GM23338 (cell line): ENCODE results near the gene REPIN1. TPM values are rescaled to one million over a fixed set of nuclear protein-coding genes. Genes with fewer than 3 reads are reported as not detected.
A peak's percentile ranks its signal among the peaks of the same experiment; 100 is the strongest.

Source experiments
- ATAC-seq: fragments of 200-7000 bp; cut with Tn5 transposase; 3 replicates; pipeline ENCODE4 v1.9.1; 2020
- DNase-seq: peaks from one replicate; pipeline ENCODE4 v3.0.0-alpha.2; 2015; ENCODE audit warnings: low spot score
- H2AFZ ChIP-seq: fragments of 200-600 bp; sonication (generic); 2 replicates; pipeline ENCODE4 v1.8.0; 2016; ENCODE audit warnings: antibody characterized with exemption, mild to moderate bottlenecking, moderate library complexity
- H3F3A ChIP-seq: fragments of 200-600 bp; sonication (generic); replicated peaks from 2 replicates; pipeline ENCODE4 v1.8.0; 2017; ENCODE audit warnings: antibody characterized with exemption, mixed run types, low read depth
- H3K27ac ChIP-seq: fragments of 200-600 bp; sonication (generic); 2 replicates; pipeline ENCODE4 v1.6.1; 2016; ENCODE audit warnings: low read depth
- H3K27me3 ChIP-seq: fragments of 200-600 bp; sonication (generic); 2 replicates; pipeline ENCODE4 v1.8.0; 2016; ENCODE audit warnings: mild to moderate bottlenecking, mixed run types, moderate library complexity; ENCODE audit not compliant: insufficient read depth
- H3K36me3 ChIP-seq: fragments of 200-600 bp; sonication (generic); 2 replicates; pipeline ENCODE4 v1.8.0; 2016; ENCODE audit warnings: mild to moderate bottlenecking; ENCODE audit not compliant: insufficient read depth
- H3K4me1 ChIP-seq: fragments of 200-600 bp; sonication (generic); 2 replicates; pipeline ENCODE4 v1.8.0; 2016; ENCODE audit warnings: mild to moderate bottlenecking, moderate library complexity; ENCODE audit not compliant: insufficient read depth
- H3K4me2 ChIP-seq: fragments of 200-600 bp; sonication (generic); 2 replicates; pipeline ENCODE4 v1.7.1; 2017; ENCODE audit warnings: mixed run types
- H3K4me3 ChIP-seq: fragments of 200-600 bp; sonication (generic); 2 replicates; pipeline ENCODE4 v1.6.1; 2016; ENCODE audit warnings: mixed run types
- H3K79me2 ChIP-seq: fragments of 200-600 bp; sonication (generic); replicated peaks from 2 replicates; pipeline ENCODE4 v1.8.0; 2017; ENCODE audit warnings: mild to moderate bottlenecking; ENCODE audit not compliant: insufficient read depth
- H3K9me2 ChIP-seq: fragments of 200-600 bp; sonication (generic); 2 replicates; pipeline ENCODE4 v1.8.0; 2017; ENCODE audit not compliant: insufficient read depth
- H4K20me1 ChIP-seq: fragments of 200-600 bp; sonication (generic); replicated peaks from 2 replicates; pipeline ENCODE4 v1.8.0; 2017; ENCODE audit warnings: mild to moderate bottlenecking; ENCODE audit not compliant: insufficient read depth
- H3K27ac Mint-ChIP-seq: 2 replicates; pipeline ENCODE4 v1.8.0; 2020; ENCODE audit warnings: inconsistent platforms, mild to moderate bottlenecking, moderate library complexity, mixed read lengths
- H3K27me3 Mint-ChIP-seq: 3 replicates; pipeline ENCODE4 v1.8.0; 2022; ENCODE audit warnings: low read depth, mild to moderate bottlenecking, moderate library complexity, mixed read lengths, inconsistent platforms; ENCODE audit not compliant: insufficient read depth, poor library complexity
- H3K36me3 Mint-ChIP-seq: 3 replicates; pipeline ENCODE4 v1.8.0; 2021; ENCODE audit warnings: low read depth, mild to moderate bottlenecking, inconsistent platforms, moderate library complexity, mixed read lengths
- H3K4me1 Mint-ChIP-seq: 3 replicates; pipeline ENCODE4 v1.8.0; 2020; ENCODE audit warnings: mild to moderate bottlenecking, inconsistent platforms, mixed read lengths
- H3K4me3 Mint-ChIP-seq: 3 replicates; pipeline ENCODE4 v1.8.0; 2021; ENCODE audit warnings: moderate library complexity, mild to moderate bottlenecking, inconsistent platforms, mixed read lengths
- H3K9me3 Mint-ChIP-seq: 3 replicates; pipeline ENCODE4 v1.8.0; 2020; ENCODE audit warnings: moderate library complexity, mild to moderate bottlenecking, inconsistent platforms, mixed read lengths
- ETS1 ChIP-seq: IDR thresholded peaks from 2 replicates; pipeline ENCODE4 v1.6.1; 2016; ENCODE audit warnings: antibody characterized with exemption
- EZH2phosphoT487 ChIP-seq: fragments of 200-600 bp; sonication (generic); IDR thresholded peaks from one replicate; pipeline ENCODE4 v1.8.1; 2018; ENCODE audit warnings: antibody characterized with exemption; ENCODE audit not compliant: unreplicated experiment
- NANOG ChIP-seq: IDR thresholded peaks from 2 replicates; pipeline ENCODE4 v1.6.1; 2016; ENCODE audit warnings: antibody characterized with exemption, borderline replicate concordance
- POLR2AphosphoS5 ChIP-seq: IDR thresholded peaks from 2 replicates; pipeline ENCODE4 v1.6.1; 2016; ENCODE audit warnings: antibody characterized with exemption, low read depth
- ZNF462 ChIP-seq: fragments of 250-450 bp; sonication (Bioruptor Pico); IDR thresholded peaks from 2 replicates; pipeline ENCODE4 v1.5.0; 2020; ENCODE audit warnings: mild to moderate bottlenecking, moderate library complexity
- polyA plus RNA-seq: library from polyadenylated mRNA; unstranded; fragments of >200 nt; fragmentation: Nextera tagmentation; extraction: Ambion mirVana; gene quantifications from 2 replicates; pipeline ENCODE4 v1.2.1, GENCODE V29; 2016
- total RNA-seq: library from RNA; depleted of rRNA; stranded (reverse); fragments of >200 nt; shearing (Covaris generic); gene quantifications from 2 replicates; pipeline ENCODE4 v1.2.3, GENCODE V29; 2014

The REPIN1 gene
- total and polyA plus RNA-seq, 2 experiments from 2014 or later, result 29.8 to 156 TPM

GRCh38 chr7:150413640-150414081, 45.0 kb downstream of the REPIN1 start (continued):
- no peak for TF ChIP-seq ZNF462 (CRISPR knock-in tag)

- Mint-ChIP-seq H3K36me3 (peaks cover 28% of the 10 kb centered on the region), H3K27ac (no peak overlapping the region)
- TF ChIP-seq EZH2phosphoT487 (no peak), POLR2AphosphoS5 (no peak), ZNF462 (CRISPR knock-in tag) (no peak), NANOG (no peak), ETS1 (no peak)
Observed at GRCh38 chr7:150415161-150416153, 46.8 kb downstream of the REPIN1 start.

More at GRCh38 chr7:150415161-150416153, 46.8 kb downstream of the REPIN1 start:
- Mint-ChIP-seq H3K27me3 (peaks cover 13% of the 10 kb centered on the region), H3K4me3 (no peak overlapping the region; the same call in 2 of the 3 replicates), H3K4me1 (peaks cover 14% of the 10 kb centered on the region), H3K9me3 (no peaks in the 10 kb centered on the region; the same call in none of the 3 replicates)
- no peak for DNase-seq
- Histone ChIP-seq H3K4me1 (peaks cover 4% of the 10 kb centered on the region), H3F3A (no peaks in the 10 kb centered on the region), H2AFZ (no peak overlapping the region), H4K20me1 (no peaks in the 10 kb centered on the region), H3K27me3 (no peaks in the 10 kb centered on the region), H3K79me2 (no peaks in the 10 kb centered on the region), H3K4me2 (no peak overlapping the region), H3K27ac (0 out of 2 replicates have a peak overlapping the region, but pooled peaks have one; percentile 53), H3K4me3 (no peak overlapping the region), H3K36me3 (no peaks in the 10 kb centered on the region; the same call in 1 of the 2 replicates), H3K9me2 (no peaks in the 10 kb centered on the region)
- ATAC-seq, result no peak
